Body of pancreas (tissue), 4 donors: ENCODE data around the gene CCDC158.

Experiments used
- POLR2A ChIP-seq, 3 donors: fragments of 450-650 bp; IDR thresholded peaks; one replicate each; pipeline ENCODE4 v1.6.1; 2016; ENCODE audit warnings: antibody characterized with exemption in 3 of 3, mild to moderate bottlenecking in 2 of 3
- TF ChIP-seq, protein P1 (sequence below), 7 experiments: fragments of 450-650 bp in 4 of 7; fragments of 200-600 bp in 3 of 7; sonication (generic) in 3 of 7; IDR thresholded peaks; one replicate each; pipeline ENCODE4 v1.5.1; 2016 to 2019; ENCODE audit warnings: antibody characterized with exemption in 7 of 7

GRCh38 chr4:76430519-76431388 lies 9.8 kb upstream of the CCDC158 start:
- TF ChIP-seq, protein P1, sequence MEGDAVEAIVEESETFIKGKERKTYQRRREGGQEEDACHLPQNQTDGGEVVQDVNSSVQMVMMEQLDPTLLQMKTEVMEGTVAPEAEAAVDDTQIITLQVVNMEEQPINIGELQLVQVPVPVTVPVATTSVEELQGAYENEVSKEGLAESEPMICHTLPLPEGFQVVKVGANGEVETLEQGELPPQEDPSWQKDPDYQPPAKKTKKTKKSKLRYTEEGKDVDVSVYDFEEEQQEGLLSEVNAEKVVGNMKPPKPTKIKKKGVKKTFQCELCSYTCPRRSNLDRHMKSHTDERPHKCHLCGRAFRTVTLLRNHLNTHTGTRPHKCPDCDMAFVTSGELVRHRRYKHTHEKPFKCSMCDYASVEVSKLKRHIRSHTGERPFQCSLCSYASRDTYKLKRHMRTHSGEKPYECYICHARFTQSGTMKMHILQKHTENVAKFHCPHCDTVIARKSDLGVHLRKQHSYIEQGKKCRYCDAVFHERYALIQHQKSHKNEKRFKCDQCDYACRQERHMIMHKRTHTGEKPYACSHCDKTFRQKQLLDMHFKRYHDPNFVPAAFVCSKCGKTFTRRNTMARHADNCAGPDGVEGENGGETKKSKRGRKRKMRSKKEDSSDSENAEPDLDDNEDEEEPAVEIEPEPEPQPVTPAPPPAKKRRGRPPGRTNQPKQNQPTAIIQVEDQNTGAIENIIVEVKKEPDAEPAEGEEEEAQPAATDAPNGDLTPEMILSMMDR (IDR thresholded peaks at IDR 0.05), result peak; percentile 38 to 89 (median 79)
- TF ChIP-seq POLR2A (IDR thresholded peaks at IDR 0.05), result no peak
